ENCODE measurements around the gene ONECUT2. TPM values are rescaled to one million over a fixed set of nuclear protein-coding genes. Genes with fewer than 3 reads are reported as not detected.

The ONECUT2 gene
- total RNA-seq, 1 experiment from 2014 or later: 0.48 TPM

DNA sequence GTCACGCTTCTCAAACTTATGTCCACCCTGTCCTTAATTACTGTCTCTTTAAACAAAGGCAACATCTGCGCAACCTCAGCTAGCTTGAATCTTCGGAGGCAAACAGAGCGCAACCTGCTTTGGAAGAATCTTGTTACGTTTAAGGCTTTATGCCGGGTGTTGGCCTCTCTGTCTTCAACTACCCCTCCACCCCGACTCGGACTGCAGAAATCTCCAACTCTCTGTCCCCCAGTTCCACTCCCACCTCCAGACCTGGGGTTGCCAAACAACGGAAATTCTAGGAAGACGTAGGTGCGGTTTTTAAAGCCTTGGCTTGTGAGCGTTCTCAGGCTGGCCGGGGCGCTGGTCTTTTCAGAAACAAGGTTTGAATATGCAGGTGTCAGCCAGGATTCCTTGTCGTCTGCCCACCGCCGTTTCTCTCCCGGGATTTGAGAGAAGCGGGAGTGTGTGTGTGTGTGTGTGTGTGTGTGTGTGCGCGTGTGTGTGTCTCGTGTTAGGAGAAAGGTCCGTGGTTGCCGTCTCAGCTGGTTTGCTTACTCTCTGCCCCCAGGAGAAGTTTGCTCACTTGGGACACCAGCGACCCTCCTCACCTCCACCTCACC lies 1.1 kb upstream of the ONECUT2 start:
- peaks cover 77% of the 10 kb centered on the region for H3K27me3 ChIP-seq (ENCODE audit: insufficient read depth, low read length)
- H3K18ac ChIP-seq (ENCODE audit: insufficient read length, low read depth, low read length): no peak overlapping the region
- no peak overlapping the region for H3K27ac Mint-ChIP-seq
- no peak overlapping the region for H2BK20ac ChIP-seq (ENCODE audit: low read depth, low read length, poor library complexity, severe bottlenecking)
- no peak overlapping the region for H2BK5ac ChIP-seq (ENCODE audit: insufficient read length, low read length)
- H3K23ac ChIP-seq (ENCODE audit: insufficient read length, low read depth, low read length): no peak overlapping the region
- no peaks in the 10 kb centered on the region for H3K79me2 ChIP-seq (ENCODE audit: insufficient read depth, low read length)
- no peaks in the 10 kb centered on the region for H3K9me3 ChIP-seq (ENCODE audit: control insufficient read depth, low read depth, low read length)
- no peaks in the 10 kb centered on the region for H3K79me1 ChIP-seq (ENCODE audit: insufficient read depth, low read depth, low read length, poor library complexity, severe bottlenecking)
- peaks cover 32% of the 10 kb centered on the region for H3K23me2 ChIP-seq (ENCODE audit: insufficient read length, low read depth, low read length, poor library complexity, severe bottlenecking)
- peaks cover 4 to 7% of the 10 kb centered on the region in 2 experiments; a peak in 2 of 5 replicates for H3K9me3 Mint-ChIP-seq
- H2BK12ac ChIP-seq (ENCODE audit: insufficient read length, low read depth, low read length): no peak overlapping the region
- peak overlapping the region; percentile 67 to 85 for H3K4me3 Mint-ChIP-seq
- no peak overlapping the region; the same call in 1 of the 2 replicates for H3K14ac ChIP-seq (ENCODE audit: insufficient read depth, low read length)
- H2AFZ ChIP-seq (ENCODE audit: low read length): no peak overlapping the region
- H3T11ph ChIP-seq (ENCODE audit: low read length): no peak overlapping the region
- no peak overlapping the region for H3K9ac ChIP-seq (ENCODE audit: extremely low read depth, insufficient read length, low read length)
- no peak overlapping the region for H2BK120ac ChIP-seq (ENCODE audit: low read depth, low read length, poor library complexity, severe bottlenecking)
- H2AK5ac ChIP-seq (ENCODE audit: insufficient read length, low read length): no peak overlapping the region
- H4K8ac ChIP-seq (replicated peaks; ENCODE audit: insufficient read length, low read depth, low read length): no peak overlapping the region
- no peaks in the 10 kb centered on the region; a peak in 1 of 7 replicates for H3K36me3 Mint-ChIP-seq (ENCODE audit: insufficient read depth in 1 of 3, low read depth in 3 of 3)
- no peak for TF ChIP-seq CTCF (conservative IDR thresholded peaks at IDR 0.05)
- H3K56ac ChIP-seq (ENCODE audit: insufficient read length, low read depth, low read length): no peak overlapping the region
- no peak overlapping the region for H3K4ac ChIP-seq (ENCODE audit: low read depth, low read length)
- no peak overlapping the region for H3K27ac ChIP-seq (ENCODE audit: insufficient read length, low read depth, low read length)
- no peak overlapping the region for H4K5ac ChIP-seq (ENCODE audit: insufficient read length, low read depth, low read length)
- DNase-seq: peak; percentile 56
- no peaks in the 10 kb centered on the region for H4K20me1 ChIP-seq (ENCODE audit: control insufficient read depth, insufficient read depth, insufficient read length)
- no CpG with 5 or more reads among the region's 25 CpGs for WGBS (ENCODE audit: extremely low coverage, insufficient read length, low lambda C conversion rate)
- 0 out of 2 replicates have a peak, but pooled peaks cover 2% of the 10 kb centered on the region for H3K4me1 ChIP-seq (ENCODE audit: insufficient read depth, low read length)
- H2BK15ac ChIP-seq (ENCODE audit: low read depth, low read length): no peak overlapping the region
- peaks cover 69 to 79% of the 10 kb centered on the region in 2 experiments for H3K4me1 Mint-ChIP-seq
- H4K91ac ChIP-seq (ENCODE audit: insufficient read length, low read depth, low read length): no peak overlapping the region
- H3K27me3 Mint-ChIP-seq (ENCODE audit: low read depth): peaks cover 97% of the 10 kb centered on the region
- H3K4me2 ChIP-seq (ENCODE audit: insufficient read depth, insufficient read length, low read length): peak overlapping the region; percentile 66

Measured in H9 (cell line).